ENCODE results near the gene LAMTOR5. TPM values are rescaled to one million over a fixed set of nuclear protein-coding genes. Genes with fewer than 3 reads are reported as not detected.

Gene LAMTOR5
- polyA plus RNA-seq, 1 donor from 2014 or later: 102 TPM

DNA sequence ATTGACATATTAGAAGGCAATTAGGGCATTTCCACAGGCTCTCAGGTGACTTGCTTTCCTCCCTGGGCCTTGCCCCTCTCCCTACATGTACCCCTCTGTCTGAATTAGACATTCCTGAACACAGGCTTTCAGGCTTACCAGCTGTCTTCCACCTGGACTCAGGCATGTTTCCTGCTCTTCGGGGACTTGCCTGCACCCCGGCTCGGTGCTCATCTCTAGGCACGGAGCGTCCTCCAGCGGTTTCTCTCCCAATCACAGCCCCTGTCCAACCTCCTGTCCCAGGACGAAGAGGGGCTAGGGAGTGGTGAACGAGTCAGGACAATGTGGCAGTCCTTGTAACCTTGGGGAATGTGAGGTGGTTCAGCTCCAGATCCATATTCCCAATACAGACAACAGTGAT, 47.7 kb upstream of the LAMTOR5 start:
- Histone ChIP-seq H3K27me3 (ENCODE audit: insufficient read depth, low read depth, low read length) (no peaks in the 10 kb centered on the region), H3K9ac (ENCODE audit: low read length) (no peak overlapping the region), H3K27ac (ENCODE audit: low read length) (no peak overlapping the region), H3K4me2 (ENCODE audit: low read length) (no peak overlapping the region), H4K20me1 (ENCODE audit: insufficient read depth) (no peaks in the 10 kb centered on the region), H3K9me3 (ENCODE audit: low read length) (no peaks in the 10 kb centered on the region), H2AFZ (ENCODE audit: low read depth, low read length) (no peak overlapping the region), H3K79me2 (replicated peaks; ENCODE audit: insufficient read depth, low read length) (no peaks in the 10 kb centered on the region), H3K4me3 (ENCODE audit: low read length) (no peak overlapping the region), H3K9me2 (ENCODE audit: insufficient read depth, low read length) (no peaks in the 10 kb centered on the region), H3F3A (ENCODE audit: insufficient read depth, low read length, poor library complexity, severe bottlenecking) (no peaks in the 10 kb centered on the region), H3K36me3 (ENCODE audit: insufficient read depth, low read length) (no peaks in the 10 kb centered on the region)
- TF ChIP-seq MXI1 (conservative IDR thresholded peaks at IDR 0.05; ENCODE audit: poor library complexity, severe bottlenecking): no peak
- no peak for TF ChIP-seq RAD21 (conservative IDR thresholded peaks at IDR 0.05)
- TF ChIP-seq, protein P1, sequence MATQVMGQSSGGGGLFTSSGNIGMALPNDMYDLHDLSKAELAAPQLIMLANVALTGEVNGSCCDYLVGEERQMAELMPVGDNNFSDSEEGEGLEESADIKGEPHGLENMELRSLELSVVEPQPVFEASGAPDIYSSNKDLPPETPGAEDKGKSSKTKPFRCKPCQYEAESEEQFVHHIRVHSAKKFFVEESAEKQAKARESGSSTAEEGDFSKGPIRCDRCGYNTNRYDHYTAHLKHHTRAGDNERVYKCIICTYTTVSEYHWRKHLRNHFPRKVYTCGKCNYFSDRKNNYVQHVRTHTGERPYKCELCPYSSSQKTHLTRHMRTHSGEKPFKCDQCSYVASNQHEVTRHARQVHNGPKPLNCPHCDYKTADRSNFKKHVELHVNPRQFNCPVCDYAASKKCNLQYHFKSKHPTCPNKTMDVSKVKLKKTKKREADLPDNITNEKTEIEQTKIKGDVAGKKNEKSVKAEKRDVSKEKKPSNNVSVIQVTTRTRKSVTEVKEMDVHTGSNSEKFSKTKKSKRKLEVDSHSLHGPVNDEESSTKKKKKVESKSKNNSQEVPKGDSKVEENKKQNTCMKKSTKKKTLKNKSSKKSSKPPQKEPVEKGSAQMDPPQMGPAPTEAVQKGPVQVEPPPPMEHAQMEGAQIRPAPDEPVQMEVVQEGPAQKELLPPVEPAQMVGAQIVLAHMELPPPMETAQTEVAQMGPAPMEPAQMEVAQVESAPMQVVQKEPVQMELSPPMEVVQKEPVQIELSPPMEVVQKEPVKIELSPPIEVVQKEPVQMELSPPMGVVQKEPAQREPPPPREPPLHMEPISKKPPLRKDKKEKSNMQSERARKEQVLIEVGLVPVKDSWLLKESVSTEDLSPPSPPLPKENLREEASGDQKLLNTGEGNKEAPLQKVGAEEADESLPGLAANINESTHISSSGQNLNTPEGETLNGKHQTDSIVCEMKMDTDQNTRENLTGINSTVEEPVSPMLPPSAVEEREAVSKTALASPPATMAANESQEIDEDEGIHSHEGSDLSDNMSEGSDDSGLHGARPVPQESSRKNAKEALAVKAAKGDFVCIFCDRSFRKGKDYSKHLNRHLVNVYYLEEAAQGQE (IDR thresholded peaks at IDR 0.05; ENCODE audit: borderline replicate concordance): no peak
- no peak for TF ChIP-seq EZH2 (IDR thresholded peaks at IDR 0.05; ENCODE audit: borderline replicate concordance, insufficient read depth, low read length, poor library complexity, severe bottlenecking)
- TF ChIP-seq EP300 (conservative IDR thresholded peaks at IDR 0.05; ENCODE audit: poor library complexity, severe bottlenecking): no peak
- TF ChIP-seq, protein P2, sequence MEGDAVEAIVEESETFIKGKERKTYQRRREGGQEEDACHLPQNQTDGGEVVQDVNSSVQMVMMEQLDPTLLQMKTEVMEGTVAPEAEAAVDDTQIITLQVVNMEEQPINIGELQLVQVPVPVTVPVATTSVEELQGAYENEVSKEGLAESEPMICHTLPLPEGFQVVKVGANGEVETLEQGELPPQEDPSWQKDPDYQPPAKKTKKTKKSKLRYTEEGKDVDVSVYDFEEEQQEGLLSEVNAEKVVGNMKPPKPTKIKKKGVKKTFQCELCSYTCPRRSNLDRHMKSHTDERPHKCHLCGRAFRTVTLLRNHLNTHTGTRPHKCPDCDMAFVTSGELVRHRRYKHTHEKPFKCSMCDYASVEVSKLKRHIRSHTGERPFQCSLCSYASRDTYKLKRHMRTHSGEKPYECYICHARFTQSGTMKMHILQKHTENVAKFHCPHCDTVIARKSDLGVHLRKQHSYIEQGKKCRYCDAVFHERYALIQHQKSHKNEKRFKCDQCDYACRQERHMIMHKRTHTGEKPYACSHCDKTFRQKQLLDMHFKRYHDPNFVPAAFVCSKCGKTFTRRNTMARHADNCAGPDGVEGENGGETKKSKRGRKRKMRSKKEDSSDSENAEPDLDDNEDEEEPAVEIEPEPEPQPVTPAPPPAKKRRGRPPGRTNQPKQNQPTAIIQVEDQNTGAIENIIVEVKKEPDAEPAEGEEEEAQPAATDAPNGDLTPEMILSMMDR (IDR thresholded peaks at IDR 0.05; ENCODE audit: poor library complexity, severe bottlenecking): no peak
- TF ChIP-seq TAF1 (IDR thresholded peaks at IDR 0.05; ENCODE audit: low read depth): no peak
- no peak for TF ChIP-seq SMC3 (conservative IDR thresholded peaks at IDR 0.05; ENCODE audit: poor library complexity)
- TF ChIP-seq POLR2AphosphoS5 (IDR thresholded peaks at IDR 0.05): no peak

DNA sequence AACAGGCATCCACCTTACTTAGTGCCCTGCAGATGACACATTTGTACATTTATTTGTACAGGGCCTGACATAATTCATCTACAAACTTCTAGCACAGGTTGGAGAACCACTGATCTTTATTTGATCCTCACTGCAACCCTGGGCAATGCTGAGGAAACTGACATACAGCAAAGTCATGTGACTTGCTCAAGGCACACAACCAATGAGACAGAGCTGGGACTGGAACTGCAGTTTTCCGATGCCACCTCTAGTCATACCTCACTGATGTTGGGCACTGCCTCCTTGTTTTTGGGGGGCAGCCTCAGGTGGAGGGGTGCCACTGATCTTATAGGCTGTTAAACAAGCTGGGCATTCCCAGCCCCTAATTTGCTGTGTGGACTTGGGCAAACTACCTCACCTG, 46.8 kb upstream of the LAMTOR5 start:
- H3K9ac ChIP-seq (ENCODE audit: low read length): no peak overlapping the region
- no peaks in the 10 kb centered on the region for H3K79me2 ChIP-seq (replicated peaks; ENCODE audit: insufficient read depth, low read length)
- H3K27ac ChIP-seq (ENCODE audit: low read length): no peak overlapping the region
- H3F3A ChIP-seq (ENCODE audit: insufficient read depth, low read length, poor library complexity, severe bottlenecking): no peaks in the 10 kb centered on the region
- H3K9me3 ChIP-seq (ENCODE audit: low read length): no peaks in the 10 kb centered on the region
- no peaks in the 10 kb centered on the region for H3K27me3 ChIP-seq (ENCODE audit: insufficient read depth, low read depth, low read length)
- no peaks in the 10 kb centered on the region for H3K9me2 ChIP-seq (ENCODE audit: insufficient read depth, low read length)
- no peak overlapping the region for H2AFZ ChIP-seq (ENCODE audit: low read depth, low read length)
- TF ChIP-seq TAF1 (IDR thresholded peaks at IDR 0.05; ENCODE audit: low read depth) (no peak), MXI1 (conservative IDR thresholded peaks at IDR 0.05; ENCODE audit: poor library complexity, severe bottlenecking) (no peak), SMC3 (conservative IDR thresholded peaks at IDR 0.05; ENCODE audit: poor library complexity) (no peak), POLR2AphosphoS5 (IDR thresholded peaks at IDR 0.05) (no peak), EZH2 (IDR thresholded peaks at IDR 0.05; ENCODE audit: borderline replicate concordance, insufficient read depth, low read length, poor library complexity, severe bottlenecking) (no peak), RAD21 (conservative IDR thresholded peaks at IDR 0.05) (no peak), EP300 (conservative IDR thresholded peaks at IDR 0.05; ENCODE audit: poor library complexity, severe bottlenecking) (no peak)
- TF ChIP-seq, protein P2 (IDR thresholded peaks at IDR 0.05; ENCODE audit: poor library complexity, severe bottlenecking): no peak
- TF ChIP-seq, protein P1 (IDR thresholded peaks at IDR 0.05; ENCODE audit: borderline replicate concordance): no peak
- no peak overlapping the region for H3K4me2 ChIP-seq (ENCODE audit: low read length)
- no peak overlapping the region for H3K4me3 ChIP-seq (ENCODE audit: low read length)
- H3K36me3 ChIP-seq (ENCODE audit: insufficient read depth, low read length): no peaks in the 10 kb centered on the region
- no peaks in the 10 kb centered on the region for H4K20me1 ChIP-seq (ENCODE audit: insufficient read depth)
